Adrenal gland (tissue), 5 donors: ENCODE measurements around the gene PARVA.

Experiments
- CTCF ChIP-seq, 6 experiments: fragments of 450-650 bp in 4 of 6; fragments of 200-600 bp in 2 of 6; sonication (generic) in 1 of 6; IDR thresholded peaks; 1 replicate in 5 of 6; 2 replicates in 1 of 6; pipeline versions ENCODE4 v1.5.1 to v1.8.0; 2016 to 2021; ENCODE audit warnings: antibody characterized with exemption in 6 of 6, mild to moderate bottlenecking in 2 of 6, moderate library complexity in 1 of 6
- POLR2A ChIP-seq, 2 donors: fragments of 450-650 bp; IDR thresholded peaks; one replicate each; pipeline ENCODE4 v1.6.1; 2017; ENCODE audit warnings: antibody characterized with exemption in 2 of 2, mild to moderate bottlenecking in 2 of 2, moderate library complexity in 1 of 2
- donor health status: DM: no; HTN: no; CAD: no.

- TF ChIP-seq POLR2A (IDR thresholded peaks at IDR 0.05) (no peak), CTCF (IDR thresholded peaks at IDR 0.05) (no peak)
These were observed 157.9 kb downstream of the PARVA start for GRCh38 chr11:12535321-12535720.
